Calu3 (cell line): ENCODE results near the gene ZFC3H1. TPM values are rescaled to one million over a fixed set of nuclear protein-coding genes. Genes with fewer than 3 reads are reported as not detected.

Source experiments
- BruUV-seq: library from RNA; stranded (reverse); fragments of 400-500 nt; replicated peaks from 2 replicates; lab custom pipeline; 2021; lab: Mats Ljungman, UMichigan
- CTCF ChIA-PET: fragments of 300-600 bp; sonication (Branson Sonifier 250); formaldehyde crosslinking; loops from one replicate; lab custom pipeline; 2022; ENCODE audit warnings: antibody characterized with exemption; lab: Charles Lee
- DNase-seq: peaks from one replicate; pipeline ENCODE4 v3.0.0; 2022
- H3K27ac Mint-ChIP-seq: one replicate; pipeline ENCODE4 v1.8.0; 2022; ENCODE audit warnings: mixed read lengths; ENCODE audit not compliant: unreplicated experiment
- H3K27me3 Mint-ChIP-seq: one replicate; pipeline ENCODE4 v1.8.0; 2022; ENCODE audit warnings: mixed read lengths; ENCODE audit not compliant: unreplicated experiment
- H3K36me3 Mint-ChIP-seq: one replicate; pipeline ENCODE4 v1.8.0; 2022; ENCODE audit warnings: mild to moderate bottlenecking, moderate library complexity, mixed read lengths; ENCODE audit not compliant: insufficient read depth, unreplicated experiment
- H3K4me1 Mint-ChIP-seq: one replicate; pipeline ENCODE4 v1.8.0; 2022; ENCODE audit warnings: mild to moderate bottlenecking, low read depth, mixed read lengths; ENCODE audit not compliant: unreplicated experiment
- H3K4me3 Mint-ChIP-seq: one replicate; pipeline ENCODE4 v1.8.0; 2022; ENCODE audit warnings: mild to moderate bottlenecking, low read depth, moderate library complexity, mixed read lengths; ENCODE audit not compliant: unreplicated experiment
- H3K9me3 Mint-ChIP-seq: one replicate; pipeline ENCODE4 v1.8.0; 2022; ENCODE audit warnings: low read depth, mixed read lengths; ENCODE audit not compliant: unreplicated experiment
- CTCF ChIP-seq: fragments of 200-600 bp; IDR thresholded peaks from one replicate; pipeline ENCODE4 v1.8.0; 2022; ENCODE audit warnings: antibody characterized with exemption; ENCODE audit not compliant: unreplicated experiment
- intact Hi-C: fragments of 100-400 bp; cut with micrococcal nuclease; formaldehyde crosslinking; loops from one replicate; pipeline ENCODE4 v1.10.0; 2022; ENCODE audit not compliant: unreplicated experiment
- total RNA-seq: library from RNA; stranded (reverse); gene quantifications from 2 replicates; pipeline ENCODE4 v1.2.3, GENCODE V29; 2022

ZFC3H1 gene
- total RNA-seq, 1 experiment from 2014 or later: 66.6 TPM

GRCh38 chr12:71682466-71682865 is 18.8 kb upstream of the ZFC3H1 start:
- H3K36me3 Mint-ChIP-seq: peaks cover 16% of the 10 kb centered on the region
- no peaks in the 10 kb centered on the region for H3K27me3 Mint-ChIP-seq
- H3K27ac Mint-ChIP-seq: no peak overlapping the region
- CTCF ChIA-PET: no interaction called here
- no peaks in the 10 kb centered on the region for H3K9me3 Mint-ChIP-seq
- H3K4me3 Mint-ChIP-seq: no peak overlapping the region
- no TSS peak for BruUV-seq
- TF ChIP-seq CTCF: no peak
- DNase-seq: no peak
- intact Hi-C loops: no loop called here
- peaks cover 1% of the 10 kb centered on the region for H3K4me1 Mint-ChIP-seq

GRCh38 chr12:71671816-71672215 is 8.2 kb upstream of the ZFC3H1 start:
- Mint-ChIP-seq H3K9me3 (peaks cover 2% of the 10 kb centered on the region), H3K4me3 (no peak overlapping the region), H3K36me3 (peaks cover 5% of the 10 kb centered on the region), H3K27me3 (no peaks in the 10 kb centered on the region), H3K4me1 (peaks cover 8% of the 10 kb centered on the region), H3K27ac (no peak overlapping the region)
- no peak for DNase-seq
- TF ChIP-seq CTCF: no peak
- intact Hi-C loops: no loop called here
- no TSS peak for BruUV-seq
- CTCF ChIA-PET: no interaction called here

GRCh38 chr12:71671311-71671710 is 7.7 kb upstream of the ZFC3H1 start:
- BruUV-seq: no TSS peak
- peaks cover 5% of the 10 kb centered on the region for H3K36me3 Mint-ChIP-seq
- CTCF ChIA-PET: no interaction called here
- H3K27ac Mint-ChIP-seq: no peak overlapping the region
- TF ChIP-seq CTCF: no peak
- no peak for DNase-seq
- peaks cover 2% of the 10 kb centered on the region for H3K9me3 Mint-ChIP-seq
- H3K4me3 Mint-ChIP-seq: no peak overlapping the region
- no peaks in the 10 kb centered on the region for H3K27me3 Mint-ChIP-seq
- intact Hi-C loops: no loop called here
- peaks cover 8% of the 10 kb centered on the region for H3K4me1 Mint-ChIP-seq

GRCh38 chr12:71666259-71666658 is 2.6 kb upstream of the ZFC3H1 start:
- CTCF ChIA-PET: interaction anchor here (1.5 kb wide), 1 partner anchor 19 kb away, joined by 7 read pairs; the partner anchor contains the start of gene TMEM19
- Mint-ChIP-seq H3K9me3 (peaks cover 2% of the 10 kb centered on the region), H3K27me3 (no peaks in the 10 kb centered on the region), H3K27ac (peak overlapping the region; percentile 98), H3K4me3 (peak overlapping the region; percentile 97), H3K36me3 (peaks cover 52% of the 10 kb centered on the region), H3K4me1 (peaks cover 17% of the 10 kb centered on the region)
- no peak for TF ChIP-seq CTCF
- no TSS peak for BruUV-seq
- intact Hi-C loops: no loop called here
- no peak for DNase-seq
